ENCODE measurements around the gene MCIDAS. TPM values are rescaled to one million over a fixed set of nuclear protein-coding genes. Genes with fewer than 3 reads are reported as not detected.

The MCIDAS gene
- total RNA-seq, 1 donor from 2014 or later: not detected

DNA sequence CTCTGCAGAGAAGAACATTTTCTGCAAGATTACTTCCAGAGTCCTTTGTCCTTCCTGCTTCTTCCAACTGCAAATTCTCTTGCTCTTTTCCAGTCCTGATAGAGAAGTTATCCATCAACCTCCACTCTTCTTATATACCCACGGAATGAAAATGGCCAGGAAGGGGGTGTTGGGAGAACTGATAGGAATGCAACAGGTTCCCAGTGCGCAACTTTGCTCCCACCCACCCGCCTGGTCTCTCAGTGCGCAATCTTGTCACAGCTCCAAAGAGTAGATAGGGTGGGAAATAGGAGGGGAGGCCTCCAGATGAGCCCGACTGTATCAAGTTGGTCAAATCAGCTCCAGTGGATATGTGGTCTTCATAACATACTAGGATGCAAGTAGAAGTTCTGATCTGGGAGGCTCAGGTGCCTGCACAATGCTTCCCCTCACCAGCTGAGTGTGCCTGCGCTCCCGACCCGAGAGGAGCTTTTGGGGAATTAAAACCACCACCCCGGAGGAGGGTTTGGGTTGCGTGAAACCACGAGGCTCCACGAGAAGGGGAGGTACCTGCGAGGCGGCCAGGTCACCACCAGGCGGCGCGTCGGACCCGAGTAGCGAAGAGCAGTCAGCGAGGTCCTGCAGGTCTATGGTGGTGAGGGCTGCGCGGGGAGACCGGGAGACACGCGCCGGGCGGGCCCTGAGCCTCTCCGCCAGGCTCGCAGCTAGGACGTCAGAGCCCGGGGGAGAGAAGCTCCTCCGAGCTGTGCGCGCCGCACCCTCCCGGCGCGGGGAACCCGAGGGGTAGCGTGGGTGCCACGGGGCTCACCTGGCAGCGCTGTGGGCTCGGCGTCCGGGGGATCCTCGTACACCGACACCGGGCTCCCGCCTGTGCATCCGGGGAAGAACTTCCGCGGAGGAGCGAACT, 835 bp downstream of the MCIDAS start:
- peaks cover under 1% of the 10 kb centered on the region for H3K36me3 Mint-ChIP-seq (ENCODE audit: low read depth)
- peak; percentile 76 for TF ChIP-seq CTCF (conservative IDR thresholded peaks at IDR 0.05)
- peaks cover 16% of the 10 kb centered on the region for H3K4me1 Mint-ChIP-seq
- H3K4me3 Mint-ChIP-seq: peak overlapping the region; percentile 70
- H3K27ac Mint-ChIP-seq (ENCODE audit: unreplicated experiment): no peak overlapping the region
- peaks cover 95% of the 10 kb centered on the region for H3K27me3 Mint-ChIP-seq (ENCODE audit: low read depth)
- peak; percentile 82 for DNase-seq (ENCODE audit: low read depth, low spot score)
- no peaks in the 10 kb centered on the region for H3K9me3 Mint-ChIP-seq

- Mint-ChIP-seq H3K4me3 (no peak overlapping the region), H3K36me3 (ENCODE audit: low read depth) (peaks cover 2% of the 10 kb centered on the region), H3K4me1 (peaks cover 23% of the 10 kb centered on the region), H3K27ac (ENCODE audit: unreplicated experiment) (no peak overlapping the region), H3K27me3 (ENCODE audit: low read depth) (peaks cover 95% of the 10 kb centered on the region), H3K9me3 (no peaks in the 10 kb centered on the region)
- TF ChIP-seq CTCF (conservative IDR thresholded peaks at IDR 0.05): no peak
- no peak for DNase-seq (ENCODE audit: low read depth, low spot score)
Observed at GRCh38 chr5:55225346-55225745, 1.8 kb downstream of the MCIDAS start.

DNA sequence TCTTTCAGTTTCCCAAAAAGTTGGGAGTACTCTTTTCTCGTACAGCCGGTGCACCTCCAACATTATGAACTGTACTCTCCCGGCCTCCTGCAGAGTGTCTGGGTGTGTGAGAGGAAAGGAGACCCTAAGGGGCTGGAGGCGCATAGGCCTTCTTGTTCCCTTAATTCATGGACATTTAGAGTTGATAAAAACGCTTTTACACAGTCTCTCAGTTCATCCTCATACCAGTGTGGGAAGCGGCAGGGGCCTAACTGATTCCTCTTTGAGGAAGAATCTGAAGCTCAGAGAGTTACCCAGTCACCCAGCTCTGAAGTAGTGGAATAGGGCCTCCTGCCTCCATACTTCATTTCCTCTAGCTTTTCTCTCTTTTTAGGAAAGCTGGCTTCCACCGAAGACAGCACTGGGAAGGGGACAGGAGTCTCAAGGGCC, 3.3 kb downstream of the MCIDAS start:
- peaks cover 95% of the 10 kb centered on the region for H3K27me3 Mint-ChIP-seq (ENCODE audit: low read depth)
- DNase-seq (ENCODE audit: low read depth, low spot score): no peak
- no peak for TF ChIP-seq CTCF (conservative IDR thresholded peaks at IDR 0.05)
- peaks cover 2% of the 10 kb centered on the region for H3K36me3 Mint-ChIP-seq (ENCODE audit: low read depth)
- H3K27ac Mint-ChIP-seq (ENCODE audit: unreplicated experiment): no peak overlapping the region
- H3K9me3 Mint-ChIP-seq: no peaks in the 10 kb centered on the region
- peaks cover 27% of the 10 kb centered on the region for H3K4me1 Mint-ChIP-seq
- peak overlapping the region; percentile 61 for H3K4me3 Mint-ChIP-seq

GRCh38 chr5:55222985-55223811, 3.9 kb downstream of the MCIDAS start:
- no peak for DNase-seq (ENCODE audit: low read depth, low spot score)
- no peak overlapping the region for H3K27ac Mint-ChIP-seq (ENCODE audit: unreplicated experiment)
- H3K4me3 Mint-ChIP-seq: peak overlapping the region; percentile 32
- TF ChIP-seq CTCF (conservative IDR thresholded peaks at IDR 0.05): no peak
- peaks cover 2% of the 10 kb centered on the region for H3K36me3 Mint-ChIP-seq (ENCODE audit: low read depth)
- peaks cover 95% of the 10 kb centered on the region for H3K27me3 Mint-ChIP-seq (ENCODE audit: low read depth)
- no peaks in the 10 kb centered on the region for H3K9me3 Mint-ChIP-seq
- peaks cover 27% of the 10 kb centered on the region for H3K4me1 Mint-ChIP-seq

DNA sequence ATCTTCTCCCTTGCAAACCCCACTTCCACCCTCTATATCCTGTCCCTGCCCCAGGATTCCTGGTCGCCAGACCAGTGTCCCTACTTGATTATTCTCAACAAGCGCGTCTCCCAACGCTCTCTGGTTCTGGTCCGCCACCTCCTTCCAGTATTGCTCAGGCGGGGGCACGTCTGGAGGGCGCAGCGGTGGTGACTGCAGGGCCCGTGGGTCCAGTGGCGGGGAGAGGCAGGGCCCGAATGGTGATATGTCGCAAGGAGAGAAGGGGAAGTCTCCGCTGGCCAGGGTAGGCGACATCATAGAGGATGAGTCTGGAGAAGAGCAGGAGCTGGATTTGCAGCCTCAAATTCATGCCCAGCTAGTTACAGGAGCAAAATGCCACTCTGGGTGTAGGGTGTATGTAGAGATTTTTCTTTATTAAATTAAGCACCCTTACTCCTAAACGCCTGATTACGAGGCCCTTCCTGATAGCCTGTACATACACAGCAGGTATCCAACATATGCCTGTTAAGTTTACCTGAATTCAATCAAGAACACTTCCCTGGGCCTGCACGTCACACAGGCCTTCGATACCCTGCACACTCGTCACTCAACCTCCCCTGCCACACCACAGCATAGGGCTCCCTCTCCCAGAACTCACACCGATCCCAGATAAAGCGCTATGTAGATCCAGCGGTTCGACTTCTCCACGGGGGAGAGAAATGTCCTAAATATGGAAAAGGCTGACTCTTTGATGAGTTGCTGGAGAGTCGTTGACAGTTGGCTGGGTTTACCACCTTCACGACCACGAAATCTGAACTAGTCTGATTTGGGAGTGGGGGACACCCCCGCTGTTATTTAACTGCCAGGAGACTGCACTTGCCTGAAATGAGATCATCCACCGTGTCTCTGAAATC, 4.8 kb downstream of the MCIDAS start:
- Mint-ChIP-seq H3K9me3 (no peaks in the 10 kb centered on the region), H3K27ac (ENCODE audit: unreplicated experiment) (no peak overlapping the region), H3K4me3 (peak overlapping the region; percentile 32), H3K27me3 (ENCODE audit: low read depth) (peaks cover 95% of the 10 kb centered on the region), H3K36me3 (ENCODE audit: low read depth) (peaks cover 2% of the 10 kb centered on the region), H3K4me1 (peaks cover 20% of the 10 kb centered on the region)
- no peak for TF ChIP-seq CTCF (conservative IDR thresholded peaks at IDR 0.05)
- no peak for DNase-seq (ENCODE audit: low read depth, low spot score)
